GM12878 (cell line): ENCODE results near the gene CNGB1. TPM values are rescaled to one million over a fixed set of nuclear protein-coding genes. Genes with fewer than 3 reads are reported as not detected.

Experiments used
- ATAC-seq: fragments of 200-7000 bp; cut with Tn5 transposase; 3 replicates; pipeline ENCODE4 v1.9.1; 2020; ENCODE audit warnings: mild to moderate bottlenecking, moderate library complexity
- BruUV-seq: library from RNA; stranded (reverse); fragments of 400-500 nt; replicated peaks from 2 replicates; lab custom pipeline; 2021; lab: Mats Ljungman, UMichigan
- CTCF ChIA-PET: fragments of 300-600 bp; sonication (Branson Sonifier 250); formaldehyde crosslinking; extraction: SDS; loops from one replicate; lab custom pipeline; 2021; ENCODE audit warnings: inconsistent platforms; lab: Yijun Ruan, JAX
- POLR2A ChIA-PET: fragments of 350-600 bp; formaldehyde crosslinking; extraction: SDS; loops from one replicate; lab custom pipeline; 2021; ENCODE audit warnings: inconsistent platforms; lab: Charles Lee
- RAD21 ChIA-PET: fragments of 300-600 bp; sonication (Branson Sonifier 250); formaldehyde crosslinking; loops from one replicate; lab custom pipeline; 2023; ENCODE audit warnings: antibody characterized with exemption; ENCODE audit not compliant: unreplicated experiment; lab: Charles Lee
- SMC1A ChIA-PET: fragments of 300-600 bp; sonication (Branson Sonifier 250); formaldehyde crosslinking; loops from one replicate; lab custom pipeline; 2023; ENCODE audit not compliant: unreplicated experiment, uncharacterized antibody; lab: Charles Lee
- DNase-seq: peaks from one replicate; pipeline ENCODE4 v3.0.0-alpha.2; 2011; ENCODE audit warnings: low read depth, low spot score
- FAIRE-seq: peaks from 3 replicates; lab custom pipeline; 2011; peaks lifted over from hg19 to GRCh38; lab: Jason Lieb, UNC
- H2AFZ ChIP-seq: 2 replicates; pipeline ENCODE4 v1.6.0; 2011; ENCODE audit warnings: low read depth, low read length, control low read depth; ENCODE audit not compliant: control insufficient read depth
- H3K27ac ChIP-seq: 2 replicates; pipeline ENCODE4 v1.5.1; 2011; ENCODE audit warnings: control low read depth; ENCODE audit not compliant: control insufficient read depth, insufficient read depth
- H3K27me3 ChIP-seq, 2 experiments: replicated peaks in 1 of 2; 2 replicates each; pipeline versions ENCODE4 v1.6.0 to v1.6.1; 2011; ENCODE audit warnings: low read length in 1 of 2; ENCODE audit not compliant: control insufficient read depth in 2 of 2, insufficient read depth in 2 of 2
- H3K36me3 ChIP-seq, 2 experiments: 2 replicates each; pipeline ENCODE4 v1.5.1; 2011; ENCODE audit warnings: low read length in 1 of 2; ENCODE audit not compliant: control insufficient read depth in 2 of 2, insufficient read depth in 2 of 2
- H3K4me1 ChIP-seq: 2 replicates; pipeline ENCODE4 v1.6.1; 2011; ENCODE audit warnings: mild to moderate bottlenecking, low read length, moderate library complexity, mixed read lengths; ENCODE audit not compliant: control insufficient read depth, insufficient read depth
- H3K4me2 ChIP-seq: 2 replicates; pipeline ENCODE4 v1.6.0; 2011; ENCODE audit warnings: control low read depth; ENCODE audit not compliant: control insufficient read depth, insufficient read depth
- H3K4me3 ChIP-seq: fragments of 200-600 bp; sonication (generic); 2 replicates; pipeline ENCODE4 v1.5.1; 2016
- H3K79me2 ChIP-seq: 2 replicates; pipeline ENCODE4 v1.6.0; 2011; ENCODE audit warnings: low read length; ENCODE audit not compliant: control insufficient read depth, insufficient read depth
- H3K9ac ChIP-seq: 2 replicates; pipeline ENCODE4 v1.8.0; 2011; ENCODE audit warnings: low read length, control low read depth, mixed read lengths; ENCODE audit not compliant: control insufficient read depth, insufficient read depth
- H3K9me3 ChIP-seq: replicated peaks from 3 replicates; pipeline ENCODE4 v1.5.1; 2011; ENCODE audit warnings: mild to moderate bottlenecking, low read length; ENCODE audit not compliant: control insufficient read depth, insufficient read depth
- H4K20me1 ChIP-seq: 2 replicates; pipeline ENCODE4 v1.6.0; 2011; ENCODE audit not compliant: control insufficient read depth, insufficient read depth
- ASH2L ChIP-seq: fragments of 300-600, 200-600 bp; sonication (generic); IDR thresholded peaks from 2 replicates; pipeline ENCODE4 v1.6.1; 2017; ENCODE audit warnings: low read depth, mild to moderate bottlenecking, borderline replicate concordance
- ATF7 ChIP-seq: fragments of 450-650 bp; IDR thresholded peaks from 2 replicates; pipeline ENCODE4 v1.6.1; 2016; ENCODE audit warnings: low read depth, mild to moderate bottlenecking
- CREM ChIP-seq: IDR thresholded peaks from 2 replicates; pipeline ENCODE4 v1.6.1; 2014; ENCODE audit warnings: antibody characterized with exemption, low read depth
- EP300 ChIP-seq, 2 experiments: fragments of 150-350 bp in 1 of 2; IDR thresholded peaks; 2 replicates each; pipeline ENCODE4 v1.6.1; 2011 to 2012; ENCODE audit warnings: low read depth in 2 of 2, low read length in 2 of 2, borderline replicate concordance in 1 of 2, improper control_type of control experiment in 1 of 2, inconsistent platforms in 1 of 2; ENCODE audit not compliant: control insufficient read depth in 1 of 2
- GABPA ChIP-seq: IDR thresholded peaks from 2 replicates; pipeline ENCODE4 v1.6.1; 2014; ENCODE audit warnings: antibody characterized with exemption, low read depth, mild to moderate bottlenecking, inconsistent platforms
- IKZF1 ChIP-seq: fragments of 450-650 bp; conservative IDR thresholded peaks from 2 replicates; pipeline ENCODE4 v1.6.1; 2017; ENCODE audit warnings: antibody characterized with exemption, mild to moderate bottlenecking
- MYC ChIP-seq: IDR thresholded peaks from 2 replicates; pipeline ENCODE4 v1.6.1; 2011; ENCODE audit warnings: mild to moderate bottlenecking, low read length, moderate library complexity, inconsistent platforms; ENCODE audit not compliant: insufficient read depth, insufficient replicate concordance, insufficient read length, severe bottlenecking
- PAX5 ChIP-seq: IDR thresholded peaks from 2 replicates; pipeline ENCODE4 v1.6.1; 2011; ENCODE audit warnings: low read depth, low read length, borderline replicate concordance
- RAD21 ChIP-seq: IDR thresholded peaks from 2 replicates; pipeline ENCODE4 v1.6.1; 2011; ENCODE audit warnings: mild to moderate bottlenecking, low read depth, low read length, moderate library complexity; ENCODE audit not compliant: insufficient read depth
- SIX5 ChIP-seq: IDR thresholded peaks from 2 replicates; pipeline ENCODE4 v1.6.1; 2011; ENCODE audit warnings: mild to moderate bottlenecking, low read depth, low read length, moderate library complexity; ENCODE audit not compliant: severe bottlenecking
- SREBF2 ChIP-seq: IDR thresholded peaks from 2 replicates; pipeline ENCODE4 v1.6.1; 2012; ENCODE audit warnings: mild to moderate bottlenecking, low read length
- TARDBP ChIP-seq: IDR thresholded peaks from 2 replicates; pipeline ENCODE4 v1.6.1; 2016; ENCODE audit warnings: borderline replicate concordance
- ZNF217 ChIP-seq: fragments of 450-650 bp; IDR thresholded peaks from 2 replicates; pipeline ENCODE4 v1.6.1; 2017; ENCODE audit warnings: antibody characterized with exemption, mild to moderate bottlenecking
- ZNF274 ChIP-seq: IDR thresholded peaks from one replicate; pipeline ENCODE4 v1.8.0; 2011; ENCODE audit not compliant: insufficient read length, insufficient read depth
- in situ Hi-C: fragments of 300-500 bp; cut with MboI; formaldehyde crosslinking; loops from 9 replicates; pipeline ENCODE4 v1.14.3; 2018; ENCODE audit warnings: mixed read lengths
- intact Hi-C: fragments of 100-400 bp; cut with micrococcal nuclease; formaldehyde crosslinking; loops from one replicate; pipeline ENCODE4 v1.14.2; 2022; ENCODE audit not compliant: unreplicated experiment
- polyA plus RNA-seq, 11 experiments: library from polyadenylated mRNA; depleted of rRNA in 4 of 11; unstranded in 6 of 11; stranded (reverse) in 5 of 11; fragments of >200 nt; fragmentation: Nextera tagmentation in 4 of 11; fragmentation: Illumina TruSeq in 1 of 11; extraction: Ambion mirVana in 4 of 11; extraction: Trizol in 1 of 11; gene quantifications; 1 replicate in 1 of 11; 2 replicates in 10 of 11; pipeline versions ENCODE4 v1.2.1 to v1.2.3, GENCODE V29; 2011 to 2016; ENCODE audit warnings: inconsistent platforms in 2 of 11, missing spikeins in 2 of 11, low read depth in 1 of 11
- total RNA-seq, 4 experiments: library from RNA; depleted of rRNA in 3 of 4; stranded (reverse); fragments of >200 nt in 3 of 4; fragmentation: Illumina TruSeq in 1 of 4; extraction: Trizol in 1 of 4; gene quantifications; 2 replicates each; pipeline versions ENCODE4 v1.2.1 to v1.2.3, GENCODE V29; 2013 to 2021
- TF ChIP-seq, protein P1 (sequence below): fragments of 450-650 bp; IDR thresholded peaks from 2 replicates; pipeline ENCODE4 v1.6.1; 2017; ENCODE audit warnings: antibody characterized with exemption, mild to moderate bottlenecking, moderate library complexity
- TF ChIP-seq, protein P2 (sequence below): fragments of 450-650 bp; IDR thresholded peaks from 2 replicates; pipeline ENCODE4 v1.6.1; 2017; ENCODE audit warnings: borderline replicate concordance

The CNGB1 gene
- total and polyA plus RNA-seq, 10 of the 15 experiments (the other 5 are each of a cell fraction or from before 2014, with no cell fraction given) = 0.03 TPM; not detected in 9

DNA sequence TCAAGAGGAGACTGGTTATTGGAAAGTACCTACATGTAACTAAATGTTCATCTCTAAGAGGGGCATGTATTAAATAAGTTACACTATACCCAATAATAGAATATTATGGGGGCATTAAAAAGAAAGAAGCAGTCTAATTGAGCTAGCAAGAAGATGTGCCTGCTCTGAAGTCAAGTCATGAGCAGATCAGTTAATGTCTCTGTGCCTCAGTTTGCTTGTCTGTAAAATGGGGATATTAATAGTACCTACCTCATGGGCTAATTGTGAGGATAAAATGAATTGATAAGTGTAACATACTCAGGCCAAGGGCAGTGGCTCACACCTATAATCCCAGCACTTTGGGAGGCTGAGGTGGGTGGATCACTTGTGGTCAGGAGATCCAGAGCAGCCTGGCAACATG, 3.0 kb downstream of the CNGB1 start:
- TF ChIP-seq PAX5 = no peak
- no peak for TF ChIP-seq ATF7
- no peak for TF ChIP-seq GABPA
- TF ChIP-seq ZNF274 = no peak
- TF ChIP-seq CREM = no peak
- TF ChIP-seq SREBF2 = no peak
- no peak for TF ChIP-seq RAD21
- no peak for TF ChIP-seq TARDBP
- TF ChIP-seq SIX5 = no peak
- no peak for TF ChIP-seq ZNF217
- TF ChIP-seq EP300 (IDR thresholded peaks at IDR 0.05; ENCODE audit: borderline replicate concordance in 1 of 2, control insufficient read depth in 1 of 2, low read depth in 2 of 2, low read length in 2 of 2) = no peak
- no peak for TF ChIP-seq ASH2L
- TF ChIP-seq, protein P1, sequence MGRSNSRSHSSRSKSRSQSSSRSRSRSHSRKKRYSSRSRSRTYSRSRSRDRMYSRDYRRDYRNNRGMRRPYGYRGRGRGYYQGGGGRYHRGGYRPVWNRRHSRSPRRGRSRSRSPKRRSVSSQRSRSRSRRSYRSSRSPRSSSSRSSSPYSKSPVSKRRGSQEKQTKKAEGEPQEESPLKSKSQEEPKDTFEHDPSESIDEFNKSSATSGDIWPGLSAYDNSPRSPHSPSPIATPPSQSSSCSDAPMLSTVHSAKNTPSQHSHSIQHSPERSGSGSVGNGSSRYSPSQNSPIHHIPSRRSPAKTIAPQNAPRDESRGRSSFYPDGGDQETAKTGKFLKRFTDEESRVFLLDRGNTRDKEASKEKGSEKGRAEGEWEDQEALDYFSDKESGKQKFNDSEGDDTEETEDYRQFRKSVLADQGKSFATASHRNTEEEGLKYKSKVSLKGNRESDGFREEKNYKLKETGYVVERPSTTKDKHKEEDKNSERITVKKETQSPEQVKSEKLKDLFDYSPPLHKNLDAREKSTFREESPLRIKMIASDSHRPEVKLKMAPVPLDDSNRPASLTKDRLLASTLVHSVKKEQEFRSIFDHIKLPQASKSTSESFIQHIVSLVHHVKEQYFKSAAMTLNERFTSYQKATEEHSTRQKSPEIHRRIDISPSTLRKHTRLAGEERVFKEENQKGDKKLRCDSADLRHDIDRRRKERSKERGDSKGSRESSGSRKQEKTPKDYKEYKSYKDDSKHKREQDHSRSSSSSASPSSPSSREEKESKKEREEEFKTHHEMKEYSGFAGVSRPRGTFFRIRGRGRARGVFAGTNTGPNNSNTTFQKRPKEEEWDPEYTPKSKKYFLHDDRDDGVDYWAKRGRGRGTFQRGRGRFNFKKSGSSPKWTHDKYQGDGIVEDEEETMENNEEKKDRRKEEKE = no peak
- TF ChIP-seq, protein P2, sequence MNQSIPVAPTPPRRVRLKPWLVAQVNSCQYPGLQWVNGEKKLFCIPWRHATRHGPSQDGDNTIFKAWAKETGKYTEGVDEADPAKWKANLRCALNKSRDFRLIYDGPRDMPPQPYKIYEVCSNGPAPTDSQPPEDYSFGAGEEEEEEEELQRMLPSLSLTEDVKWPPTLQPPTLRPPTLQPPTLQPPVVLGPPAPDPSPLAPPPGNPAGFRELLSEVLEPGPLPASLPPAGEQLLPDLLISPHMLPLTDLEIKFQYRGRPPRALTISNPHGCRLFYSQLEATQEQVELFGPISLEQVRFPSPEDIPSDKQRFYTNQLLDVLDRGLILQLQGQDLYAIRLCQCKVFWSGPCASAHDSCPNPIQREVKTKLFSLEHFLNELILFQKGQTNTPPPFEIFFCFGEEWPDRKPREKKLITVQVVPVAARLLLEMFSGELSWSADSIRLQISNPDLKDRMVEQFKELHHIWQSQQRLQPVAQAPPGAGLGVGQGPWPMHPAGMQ = no peak
- no peak for TF ChIP-seq IKZF1
- TF ChIP-seq MYC = no peak
- DNase-seq (no peak), ATAC-seq (no peak), FAIRE-seq (no peak)
- in situ Hi-C loops (no loop called here), intact Hi-C loops (no loop called here)
- ChIA-PET POLR2A (no interaction called here), SMC1A (no interaction called here), CTCF (no interaction called here), RAD21 (no interaction called here)
- H3K9me3 ChIP-seq = no peaks in the 10 kb centered on the region
- no peak overlapping the region for H3K4me3 ChIP-seq
- H3K4me1 ChIP-seq = no peaks in the 10 kb centered on the region
- H3K36me3 ChIP-seq = no peaks in the 10 kb centered on the region
- H3K4me2 ChIP-seq = no peak overlapping the region
- BruUV-seq = no TSS peak
- H3K9ac ChIP-seq = no peak overlapping the region
- no peaks in the 10 kb centered on the region for H3K79me2 ChIP-seq
- H3K27me3 ChIP-seq = peaks cover 0 to 3% of the 10 kb centered on the region in 2 experiments; a peak in 2 of 4 replicates
- no peaks in the 10 kb centered on the region for H4K20me1 ChIP-seq
- no peak overlapping the region for H2AFZ ChIP-seq
- H3K27ac ChIP-seq = no peak overlapping the region
